Measurements from ENCODE around the gene BRICD5.

Gene BRICD5

GRCh38 chr16:2190659-2191445, 19.8 kb downstream of the BRICD5 start:
- no peak for DNase-seq (ENCODE audit: low spot score)
- Histone ChIP-seq H3K14ac (ENCODE audit: low read length) (peak overlapping the region; percentile 56), H3K9ac (ENCODE audit: low read depth, low read length, poor library complexity) (peak overlapping the region; percentile 60), H3K79me1 (ENCODE audit: low read depth, low read length) (no peaks in the 10 kb centered on the region), H2BK120ac (ENCODE audit: low read depth, low read length) (no peak overlapping the region), H3K9me3 (replicated peaks in 1 of 2; ENCODE audit: control insufficient read depth in 2 of 2, insufficient read depth in 1 of 2, low read depth in 1 of 2, low read length in 2 of 2) (no peaks in the 10 kb centered on the region), H3K36me3 (replicated peaks in 1 of 2; ENCODE audit: control insufficient read depth in 2 of 2, insufficient read depth in 2 of 2, low read length in 2 of 2) (no peaks in the 10 kb centered on the region), H3K18ac (ENCODE audit: low read length) (peak overlapping the region; percentile 38), H2BK12ac (ENCODE audit: low read length) (peak overlapping the region; percentile 22), H3K4me2 (ENCODE audit: insufficient read depth, low read length, poor library complexity, severe bottlenecking) (no peak overlapping the region), H3K27ac (replicated peaks; ENCODE audit: low read length) (no peak overlapping the region), H3K4me1 (ENCODE audit: control insufficient read depth in 2 of 2, insufficient read depth in 1 of 2, low read depth in 1 of 2, low read length in 2 of 2) (peaks cover 10 to 24% of the 10 kb centered on the region in 2 donors), H2BK5ac (ENCODE audit: low read length) (no peak overlapping the region), H3K4ac (ENCODE audit: low read length) (peak overlapping the region; percentile 53), H4K8ac (ENCODE audit: low read depth, low read length) (no peak overlapping the region), H4K91ac (ENCODE audit: low read depth, low read length, poor library complexity) (no peak overlapping the region), H2AFZ (ENCODE audit: low read length) (no peak overlapping the region), H3K23ac (ENCODE audit: low read depth, low read length, poor library complexity) (no peak overlapping the region), H3K4me3 (ENCODE audit: low read length in 2 of 2) (peak overlapping the region in 1 of 2 donors; percentile 16), H3K27me3 (ENCODE audit: control insufficient read depth in 3 of 3, insufficient read depth in 3 of 3, low read depth in 1 of 3, low read length in 3 of 3) (peaks cover 0 to 11% (median 0%) of the 10 kb centered on the region in 3 experiments), H2AK5ac (ENCODE audit: low read depth, low read length) (peak overlapping the region; percentile 88), H2BK15ac (ENCODE audit: low read length) (no peak overlapping the region)
- WGBS, 2 donors (ENCODE audit: extremely low coverage in 2 of 2, insufficient read length in 2 of 2, insufficient replicate concordance in 1 of 2) = no CpG with 5 or more reads among the region's 25 CpGs

- H2AFZ ChIP-seq (ENCODE audit: low read length) = peak overlapping the region; percentile 35
- peaks cover 0 to 5% (median 0%) of the 10 kb centered on the region in 3 experiments for H3K27me3 ChIP-seq (ENCODE audit: control insufficient read depth in 3 of 3, insufficient read depth in 3 of 3, low read depth in 1 of 3, low read length in 3 of 3)
- no peak overlapping the region for H3K27ac ChIP-seq (replicated peaks; ENCODE audit: low read length)
- H2BK15ac ChIP-seq (ENCODE audit: low read length) = no peak overlapping the region
- no peak overlapping the region for H3K4me2 ChIP-seq (ENCODE audit: insufficient read depth, low read length, poor library complexity, severe bottlenecking)
- peak overlapping the region; percentile 38 for H3K18ac ChIP-seq (ENCODE audit: low read length)
- H3K79me1 ChIP-seq (ENCODE audit: low read depth, low read length) = no peaks in the 10 kb centered on the region
- H3K36me3 ChIP-seq (replicated peaks in 1 of 2; ENCODE audit: control insufficient read depth in 2 of 2, insufficient read depth in 2 of 2, low read length in 2 of 2) = no peaks in the 10 kb centered on the region
- H2BK12ac ChIP-seq (ENCODE audit: low read length) = peak overlapping the region; percentile 22
- peak overlapping the region in 1 of 2 donors; percentile 16 for H3K4me3 ChIP-seq (ENCODE audit: low read length in 2 of 2)
- H4K91ac ChIP-seq (ENCODE audit: low read depth, low read length, poor library complexity) = no peak overlapping the region
- no peaks in the 10 kb centered on the region for H3K9me3 ChIP-seq (replicated peaks in 1 of 2; ENCODE audit: control insufficient read depth in 2 of 2, insufficient read depth in 1 of 2, low read depth in 1 of 2, low read length in 2 of 2)
- no peak overlapping the region for H2BK120ac ChIP-seq (ENCODE audit: low read depth, low read length)
- H2BK5ac ChIP-seq (ENCODE audit: low read length) = no peak overlapping the region
- H2AK5ac ChIP-seq (ENCODE audit: low read depth, low read length) = peak overlapping the region; percentile 88
- no peak overlapping the region for H4K8ac ChIP-seq (ENCODE audit: low read depth, low read length)
- H3K23ac ChIP-seq (ENCODE audit: low read depth, low read length, poor library complexity) = no peak overlapping the region
- no peak overlapping the region for H3K14ac ChIP-seq (ENCODE audit: low read length)
- DNase-seq (ENCODE audit: low spot score) = no peak
- peak overlapping the region; percentile 11 for H3K4ac ChIP-seq (ENCODE audit: low read length)
- WGBS, 2 donors (ENCODE audit: extremely low coverage in 2 of 2, insufficient read length in 2 of 2, insufficient replicate concordance in 1 of 2) = no CpG with 5 or more reads among the region's 24 CpGs
- H3K4me1 ChIP-seq (ENCODE audit: control insufficient read depth in 2 of 2, insufficient read depth in 1 of 2, low read depth in 1 of 2, low read length in 2 of 2) = peaks cover 4 to 18% of the 10 kb centered on the region in 2 donors
- H3K9ac ChIP-seq (ENCODE audit: low read depth, low read length, poor library complexity) = peak overlapping the region; percentile 21
Observed at GRCh38 chr16:2190002-2190658, 20.5 kb downstream of the BRICD5 start.

- WGBS, 2 donors (ENCODE audit: extremely low coverage in 2 of 2, insufficient read length in 2 of 2, insufficient replicate concordance in 1 of 2) = no CpG with 5 or more reads among the region's 25 CpGs
- H3K23ac ChIP-seq (ENCODE audit: low read depth, low read length, poor library complexity) = no peak overlapping the region
- no peak overlapping the region for H3K9ac ChIP-seq (ENCODE audit: low read depth, low read length, poor library complexity)
- H3K27ac ChIP-seq (replicated peaks; ENCODE audit: low read length) = no peak overlapping the region
- no peak overlapping the region for H2BK15ac ChIP-seq (ENCODE audit: low read length)
- no peaks in the 10 kb centered on the region for H3K9me3 ChIP-seq (replicated peaks in 1 of 2; ENCODE audit: control insufficient read depth in 2 of 2, insufficient read depth in 1 of 2, low read depth in 1 of 2, low read length in 2 of 2)
- H3K14ac ChIP-seq (ENCODE audit: low read length) = no peak overlapping the region
- peak overlapping the region; percentile 37 for H3K4ac ChIP-seq (ENCODE audit: low read length)
- no peak overlapping the region for H3K4me3 ChIP-seq (ENCODE audit: low read length in 2 of 2)
- peaks cover 0 to 10% of the 10 kb centered on the region in 2 donors for H3K4me1 ChIP-seq (ENCODE audit: control insufficient read depth in 2 of 2, insufficient read depth in 1 of 2, low read depth in 1 of 2, low read length in 2 of 2)
- H2AK5ac ChIP-seq (ENCODE audit: low read depth, low read length) = no peak overlapping the region
- H3K36me3 ChIP-seq (replicated peaks in 1 of 2; ENCODE audit: control insufficient read depth in 2 of 2, insufficient read depth in 2 of 2, low read length in 2 of 2) = no peaks in the 10 kb centered on the region
- no peak overlapping the region for H2BK5ac ChIP-seq (ENCODE audit: low read length)
- peak overlapping the region; percentile 64 for H3K18ac ChIP-seq (ENCODE audit: low read length)
- no peaks in the 10 kb centered on the region for H3K79me1 ChIP-seq (ENCODE audit: low read depth, low read length)
- no peak overlapping the region for H3K4me2 ChIP-seq (ENCODE audit: insufficient read depth, low read length, poor library complexity, severe bottlenecking)
- H4K8ac ChIP-seq (ENCODE audit: low read depth, low read length) = no peak overlapping the region
- no peak overlapping the region for H2BK12ac ChIP-seq (ENCODE audit: low read length)
- no peak overlapping the region for H2AFZ ChIP-seq (ENCODE audit: low read length)
- H3K27me3 ChIP-seq (ENCODE audit: control insufficient read depth in 3 of 3, insufficient read depth in 3 of 3, low read depth in 1 of 3, low read length in 3 of 3) = no peaks in the 10 kb centered on the region
- no peak overlapping the region for H4K91ac ChIP-seq (ENCODE audit: low read depth, low read length, poor library complexity)
- DNase-seq (ENCODE audit: low spot score) = no peak
- H2BK120ac ChIP-seq (ENCODE audit: low read depth, low read length) = no peak overlapping the region
Observed at GRCh38 chr16:2189252-2189893, 21.3 kb downstream of the BRICD5 start.

GRCh38 chr16:2188395-2188794, 22.3 kb downstream of the BRICD5 start:
- Histone ChIP-seq H3K4ac (ENCODE audit: low read length) (no peak overlapping the region), H3K4me3 (ENCODE audit: low read length in 2 of 2) (no peak overlapping the region), H3K79me1 (ENCODE audit: low read depth, low read length) (no peaks in the 10 kb centered on the region), H3K9me3 (replicated peaks in 1 of 2; ENCODE audit: control insufficient read depth in 2 of 2, insufficient read depth in 1 of 2, low read depth in 1 of 2, low read length in 2 of 2) (no peaks in the 10 kb centered on the region), H3K27me3 (ENCODE audit: control insufficient read depth in 3 of 3, insufficient read depth in 3 of 3, low read depth in 1 of 3, low read length in 3 of 3) (no peaks in the 10 kb centered on the region), H4K91ac (ENCODE audit: low read depth, low read length, poor library complexity) (no peak overlapping the region), H2AFZ (ENCODE audit: low read length) (no peak overlapping the region), H3K36me3 (replicated peaks in 1 of 2; ENCODE audit: control insufficient read depth in 2 of 2, insufficient read depth in 2 of 2, low read length in 2 of 2) (peaks cover 0 to 4% of the 10 kb centered on the region in 2 donors), H3K18ac (ENCODE audit: low read length) (no peak overlapping the region), H3K4me2 (ENCODE audit: insufficient read depth, low read length, poor library complexity, severe bottlenecking) (no peak overlapping the region), H3K9ac (ENCODE audit: low read depth, low read length, poor library complexity) (no peak overlapping the region), H2BK120ac (ENCODE audit: low read depth, low read length) (no peak overlapping the region), H3K23ac (ENCODE audit: low read depth, low read length, poor library complexity) (no peak overlapping the region), H4K8ac (ENCODE audit: low read depth, low read length) (no peak overlapping the region), H2BK15ac (ENCODE audit: low read length) (no peak overlapping the region), H3K4me1 (ENCODE audit: control insufficient read depth in 2 of 2, insufficient read depth in 1 of 2, low read depth in 1 of 2, low read length in 2 of 2) (peaks cover 0 to 6% of the 10 kb centered on the region in 2 donors), H3K27ac (replicated peaks; ENCODE audit: low read length) (no peak overlapping the region), H2BK12ac (ENCODE audit: low read length) (no peak overlapping the region), H2BK5ac (ENCODE audit: low read length) (no peak overlapping the region), H2AK5ac (ENCODE audit: low read depth, low read length) (no peak overlapping the region), H3K14ac (ENCODE audit: low read length) (no peak overlapping the region)
- DNase-seq (ENCODE audit: low spot score) = no peak
- no CpG with 5 or more reads among the region's 8 CpGs for WGBS, 2 donors (ENCODE audit: extremely low coverage in 2 of 2, insufficient read length in 2 of 2, insufficient replicate concordance in 1 of 2)
